ENCODE results near the gene OR1N2.

The OR1N2 gene, protein sequence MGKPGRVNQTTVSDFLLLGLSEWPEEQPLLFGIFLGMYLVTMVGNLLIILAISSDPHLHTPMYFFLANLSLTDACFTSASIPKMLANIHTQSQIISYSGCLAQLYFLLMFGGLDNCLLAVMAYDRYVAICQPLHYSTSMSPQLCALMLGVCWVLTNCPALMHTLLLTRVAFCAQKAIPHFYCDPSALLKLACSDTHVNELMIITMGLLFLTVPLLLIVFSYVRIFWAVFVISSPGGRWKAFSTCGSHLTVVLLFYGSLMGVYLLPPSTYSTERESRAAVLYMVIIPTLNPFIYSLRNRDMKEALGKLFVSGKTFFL

DNA sequence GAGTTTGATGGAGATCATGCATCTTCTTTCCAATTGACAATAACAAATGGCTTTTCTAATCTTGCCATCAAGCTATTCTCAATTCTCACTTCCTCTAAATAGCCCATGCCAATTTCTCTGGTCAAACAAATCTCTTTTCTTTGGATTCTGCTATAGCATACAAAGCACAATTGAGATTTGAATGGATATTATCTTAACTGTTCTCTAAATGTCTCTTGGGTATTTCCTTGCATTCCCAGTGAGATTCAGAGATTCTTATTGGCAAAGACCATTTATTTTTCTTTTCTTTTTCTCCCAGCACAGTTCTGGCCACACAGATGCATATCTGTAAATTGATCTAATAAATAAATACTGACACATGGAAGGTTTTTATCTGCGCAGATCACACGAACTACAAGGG is at the start of gene OR1N2:
OR1N2 (plus strand) TSS at position 301 of the 400 bp plus-strand sequence. CDS start 100 bp downstream, outside the sequence.
- TF ChIP-seq GATA2 (IDR thresholded peaks at IDR 0.05; ENCODE audit: low read depth, low read length) (no peak), GATA3 (IDR thresholded peaks at IDR 0.05; ENCODE audit: low read depth, low read length) (no peak)

DNA sequence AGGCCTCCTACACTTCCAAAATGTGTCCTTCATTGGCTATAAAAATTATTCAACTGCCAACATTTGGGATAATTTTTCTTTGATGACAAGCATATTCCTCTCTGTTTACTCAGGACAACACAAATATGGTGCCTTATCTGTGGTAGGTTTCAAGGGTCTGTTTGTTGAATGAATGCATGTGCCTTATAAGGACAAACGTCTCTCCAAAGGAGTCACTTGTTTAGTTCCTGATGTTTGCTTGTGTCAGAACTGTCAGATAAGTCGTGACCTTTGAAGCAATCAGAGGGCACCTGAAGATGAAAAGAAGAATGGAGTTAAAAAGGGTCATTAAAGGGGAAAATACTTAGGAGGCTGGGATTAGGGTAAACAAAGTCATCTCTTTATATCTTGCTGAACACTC is 45.9 kb upstream of the OR1N2 start:
- TF ChIP-seq GATA3 (IDR thresholded peaks at IDR 0.05; ENCODE audit: low read depth, low read length) (no peak), GATA2 (IDR thresholded peaks at IDR 0.05; ENCODE audit: low read depth, low read length) (no peak)

DNA sequence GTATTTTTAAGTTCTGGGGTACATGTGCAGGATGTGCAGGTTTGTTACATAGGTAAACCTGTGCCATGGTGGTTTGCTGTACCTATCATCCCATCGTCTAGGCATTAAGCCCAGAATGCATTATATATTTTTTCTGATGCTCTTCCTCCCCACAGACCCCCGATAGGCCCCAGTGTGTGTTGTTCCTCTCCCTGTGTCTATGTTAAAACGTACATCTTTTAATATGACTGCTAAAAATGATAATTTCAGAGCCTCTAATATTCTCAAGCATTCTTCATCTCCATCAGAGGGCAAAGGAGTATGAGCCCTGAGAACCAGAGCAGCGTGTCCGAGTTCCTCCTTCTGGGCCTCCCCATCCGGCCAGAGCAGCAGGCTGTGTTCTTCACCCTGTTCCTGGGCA is 42.4 kb upstream of the OR1N2 start, which contains the start of gene OR1J2:
OR1J2 (plus strand) TSS at position 301 of the 400 bp plus-strand sequence; CDS start at position 301, 0 bp downstream.
- no peak for TF ChIP-seq GATA3 (IDR thresholded peaks at IDR 0.05; ENCODE audit: low read depth, low read length)
- no peak for TF ChIP-seq GATA2 (IDR thresholded peaks at IDR 0.05; ENCODE audit: low read depth, low read length)

DNA sequence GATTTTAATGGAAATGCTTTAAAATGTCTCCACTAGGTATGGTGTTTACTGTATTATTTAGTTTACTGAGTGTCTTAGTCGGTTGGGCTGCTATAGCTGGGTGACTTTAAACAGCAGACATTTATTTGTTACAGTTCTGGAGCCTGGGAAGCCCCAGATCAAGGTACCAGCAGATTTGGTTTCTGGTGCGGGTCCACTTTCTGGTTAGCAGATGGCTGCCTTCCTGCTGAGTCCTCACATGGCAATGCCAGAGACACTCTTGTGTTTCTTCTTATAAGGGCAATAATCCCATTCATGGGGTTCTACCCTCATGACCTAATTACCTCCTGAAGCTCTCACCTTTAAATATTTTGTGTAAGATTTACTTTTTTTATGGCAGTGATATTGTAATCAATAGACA is 34.7 kb upstream of the OR1N2 start:
- TF ChIP-seq GATA3 (IDR thresholded peaks at IDR 0.05; ENCODE audit: low read depth, low read length) (no peak), GATA2 (IDR thresholded peaks at IDR 0.05; ENCODE audit: low read depth, low read length) (no peak)

DNA sequence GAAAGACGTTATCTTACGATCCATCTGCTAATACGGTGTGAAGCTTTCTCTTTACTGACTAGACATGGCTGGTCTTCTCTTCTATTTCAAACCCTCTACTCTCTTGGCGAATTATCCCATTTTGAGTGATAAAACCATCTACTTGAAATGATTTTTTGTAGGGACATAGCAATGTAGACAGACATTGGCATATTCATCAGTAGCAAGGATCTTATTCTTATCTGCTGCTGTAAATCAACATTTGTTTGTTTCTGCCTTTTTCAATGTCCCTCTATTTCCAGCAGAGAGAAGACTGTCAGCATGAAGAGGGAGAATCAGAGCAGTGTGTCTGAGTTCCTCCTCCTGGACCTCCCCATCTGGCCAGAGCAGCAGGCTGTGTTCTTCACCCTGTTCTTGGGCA is 34.1 kb upstream of the OR1N2 start, which contains the start of gene OR1J4:
OR1J4 (plus strand) TSS at position 301 of the 400 bp plus-strand sequence; CDS start at position 301, 0 bp downstream.
- no peak for TF ChIP-seq GATA3 (IDR thresholded peaks at IDR 0.05; ENCODE audit: low read depth, low read length)
- no peak for TF ChIP-seq GATA2 (IDR thresholded peaks at IDR 0.05; ENCODE audit: low read depth, low read length)

DNA sequence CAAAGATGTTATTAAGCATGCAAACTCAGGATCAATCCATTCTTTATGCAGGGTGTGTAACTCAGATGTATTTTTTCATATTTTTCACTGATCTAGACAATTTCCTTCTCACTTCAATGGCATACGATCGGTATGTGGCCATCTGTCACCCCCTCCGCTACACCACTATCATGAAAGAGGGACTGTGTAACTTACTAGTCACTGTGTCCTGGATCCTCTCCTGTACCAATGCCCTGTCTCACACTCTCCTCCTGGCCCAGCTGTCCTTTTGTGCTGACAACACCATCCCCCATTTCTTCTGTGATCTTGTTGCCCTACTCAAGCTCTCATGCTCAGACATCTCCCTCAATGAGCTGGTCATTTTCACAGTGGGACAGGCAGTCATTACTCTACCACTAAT is 33.5 kb upstream of the OR1N2 start:
- TF ChIP-seq GATA2 (IDR thresholded peaks at IDR 0.05; ENCODE audit: low read depth, low read length): no peak
- TF ChIP-seq GATA3 (IDR thresholded peaks at IDR 0.05; ENCODE audit: low read depth, low read length): no peak

DNA sequence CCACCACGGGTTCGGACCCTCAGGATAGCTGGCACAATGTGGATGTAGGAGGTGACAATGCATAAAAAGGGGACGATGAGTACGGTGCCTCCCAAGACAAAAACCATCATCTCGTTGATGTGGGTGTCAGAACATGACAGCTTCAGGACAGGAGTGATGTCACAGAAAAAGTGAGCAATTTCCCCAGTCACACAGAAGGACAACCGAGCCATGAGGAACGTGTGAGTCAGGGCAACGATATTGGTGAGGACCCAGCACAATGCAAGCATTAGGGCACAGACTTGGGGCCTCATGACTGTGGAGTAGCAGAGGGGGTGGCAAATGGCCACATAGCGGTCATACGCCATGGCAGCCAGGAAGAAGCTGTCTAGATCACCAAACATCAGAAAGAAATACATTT is 26.3 kb upstream of the OR1N2 start:
- TF ChIP-seq GATA2 (IDR thresholded peaks at IDR 0.05; ENCODE audit: low read depth, low read length) (no peak), GATA3 (IDR thresholded peaks at IDR 0.05; ENCODE audit: low read depth, low read length) (no peak)

DNA sequence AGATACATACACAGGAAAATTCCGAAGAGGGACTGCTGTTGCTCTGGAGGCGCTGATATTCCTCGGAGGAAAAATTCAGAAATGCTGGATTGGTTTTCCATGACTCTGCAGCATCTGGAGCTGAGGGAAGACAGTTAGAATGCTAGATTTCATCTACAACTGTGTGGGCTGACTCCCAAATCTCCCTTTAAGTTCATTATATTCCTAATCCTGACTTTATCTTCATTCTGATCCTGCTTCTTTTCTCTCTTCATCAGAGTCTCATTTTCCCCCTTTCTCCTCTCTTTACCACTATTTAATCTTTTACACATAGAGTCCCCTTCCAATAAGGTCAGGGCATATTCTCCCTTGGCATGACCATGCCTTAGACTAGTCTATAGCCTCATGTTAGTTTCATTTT is 25.7 kb upstream of the OR1N2 start, which contains the start of gene OR1N1:
OR1N1 (minus strand) TSS at position 101 of the 400 bp plus-strand sequence; CDS start at position 101, 0 bp downstream.
- TF ChIP-seq GATA3 (IDR thresholded peaks at IDR 0.05; ENCODE audit: low read depth, low read length) (no peak), GATA2 (IDR thresholded peaks at IDR 0.05; ENCODE audit: low read depth, low read length) (no peak)

DNA sequence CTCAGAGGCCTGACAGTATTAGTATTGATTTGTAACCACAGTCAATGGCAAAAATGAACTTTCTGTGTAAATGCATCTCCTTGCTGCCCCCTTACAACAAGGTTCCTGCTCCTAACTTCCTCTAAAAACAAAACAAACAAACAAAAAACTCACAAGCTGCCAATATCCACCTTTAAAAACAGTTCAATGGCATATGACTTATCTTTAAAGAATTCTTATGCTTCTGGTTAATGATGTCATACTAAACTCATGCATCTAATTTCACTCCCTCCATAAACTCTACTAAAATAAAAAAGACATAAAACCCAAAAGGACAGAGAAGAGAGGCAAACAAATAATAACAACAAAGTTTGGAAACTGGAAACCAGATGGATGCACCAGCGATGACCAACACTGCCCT is 16.8 kb upstream of the OR1N2 start:
- TF ChIP-seq GATA2 (IDR thresholded peaks at IDR 0.05; ENCODE audit: low read depth, low read length): no peak
- TF ChIP-seq GATA3 (IDR thresholded peaks at IDR 0.05; ENCODE audit: low read depth, low read length): no peak

DNA sequence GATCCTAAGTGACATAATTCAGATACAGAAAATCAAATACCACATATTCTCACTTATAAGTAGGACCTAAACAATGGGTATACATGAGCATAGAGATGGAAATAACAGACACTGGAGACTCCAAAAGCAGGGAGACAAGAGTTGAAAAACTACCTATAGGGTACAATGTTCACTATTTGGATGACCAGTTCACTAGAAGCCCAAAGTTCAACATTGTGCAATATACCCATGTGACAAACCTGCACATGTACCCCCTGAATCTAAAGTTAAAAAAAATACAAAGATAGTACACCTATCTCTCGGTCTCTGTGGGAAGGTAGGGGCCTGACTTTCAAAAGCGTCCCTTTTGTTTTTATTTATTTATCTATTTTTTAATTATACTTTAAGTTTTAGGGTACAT is 14.2 kb upstream of the OR1N2 start:
- TF ChIP-seq GATA2 (IDR thresholded peaks at IDR 0.05; ENCODE audit: low read depth, low read length) (no peak), GATA3 (IDR thresholded peaks at IDR 0.05; ENCODE audit: low read depth, low read length) (no peak)

DNA sequence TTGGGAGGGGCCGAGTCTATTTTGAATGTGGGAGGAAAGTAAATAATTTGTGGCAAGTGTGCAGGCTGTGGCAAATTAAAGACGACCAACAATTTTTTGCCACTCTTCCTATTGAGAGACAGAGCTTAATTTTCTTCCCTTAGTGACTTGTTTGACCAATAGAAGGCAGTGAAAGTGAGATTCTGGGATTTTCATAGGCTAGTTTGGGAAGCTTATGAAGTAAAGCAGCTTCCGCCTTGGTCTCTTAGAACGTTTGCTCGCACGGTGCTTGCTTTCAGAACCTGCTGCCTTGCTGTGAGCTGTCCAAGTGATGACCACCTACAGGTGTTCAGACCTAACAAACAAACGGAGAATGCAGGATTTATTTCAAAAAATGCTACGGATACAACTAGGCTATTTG is 6.7 kb upstream of the OR1N2 start:
- TF ChIP-seq GATA3 (IDR thresholded peaks at IDR 0.05; ENCODE audit: low read depth, low read length): no peak
- no peak for TF ChIP-seq GATA2 (IDR thresholded peaks at IDR 0.05; ENCODE audit: low read depth, low read length)

DNA sequence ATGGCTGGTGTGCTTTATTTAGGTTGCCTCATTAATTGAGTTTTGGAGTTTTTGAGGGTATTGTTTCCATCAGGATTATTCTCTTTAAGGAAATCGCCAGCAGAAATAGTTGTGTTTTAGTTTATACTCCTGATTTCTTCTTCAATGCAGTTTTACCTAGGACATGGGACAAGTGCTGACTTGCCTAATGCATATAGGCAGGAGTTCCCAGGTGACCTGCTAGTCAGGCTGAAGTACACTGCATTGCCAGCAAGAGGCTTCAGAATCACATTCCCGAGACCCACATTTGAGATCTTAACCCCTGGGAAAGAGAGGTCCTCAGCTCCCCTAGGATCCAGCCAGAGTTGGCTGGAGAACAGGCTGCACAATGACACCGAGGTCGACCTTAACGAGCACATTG is 1.5 kb upstream of the OR1N2 start:
- TF ChIP-seq GATA3 (IDR thresholded peaks at IDR 0.05; ENCODE audit: low read depth, low read length) (no peak), GATA2 (IDR thresholded peaks at IDR 0.05; ENCODE audit: low read depth, low read length) (no peak)

DNA sequence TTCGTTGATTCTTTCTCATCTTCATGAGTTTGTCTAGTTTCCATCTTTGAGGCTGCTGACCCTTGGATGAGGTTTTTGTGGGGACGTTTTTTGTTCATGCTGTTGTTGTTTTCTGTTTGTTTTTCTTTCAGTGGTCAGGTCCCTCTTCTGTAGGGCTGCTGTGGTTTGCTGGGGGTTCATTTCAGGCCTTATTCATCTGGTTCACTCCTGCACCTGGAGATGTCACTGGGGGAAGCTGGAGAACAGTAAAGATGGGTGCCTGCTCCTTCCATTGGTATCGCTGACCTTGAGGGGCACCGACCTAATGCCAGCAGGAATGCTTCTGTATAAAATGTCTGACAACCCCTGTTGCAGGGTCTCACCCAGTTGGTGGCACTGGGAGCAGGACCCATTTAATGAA is 8.5 kb downstream of the OR1N2 start:
- TF ChIP-seq GATA3 (IDR thresholded peaks at IDR 0.05; ENCODE audit: low read depth, low read length) (no peak), GATA2 (IDR thresholded peaks at IDR 0.05; ENCODE audit: low read depth, low read length) (no peak)

DNA sequence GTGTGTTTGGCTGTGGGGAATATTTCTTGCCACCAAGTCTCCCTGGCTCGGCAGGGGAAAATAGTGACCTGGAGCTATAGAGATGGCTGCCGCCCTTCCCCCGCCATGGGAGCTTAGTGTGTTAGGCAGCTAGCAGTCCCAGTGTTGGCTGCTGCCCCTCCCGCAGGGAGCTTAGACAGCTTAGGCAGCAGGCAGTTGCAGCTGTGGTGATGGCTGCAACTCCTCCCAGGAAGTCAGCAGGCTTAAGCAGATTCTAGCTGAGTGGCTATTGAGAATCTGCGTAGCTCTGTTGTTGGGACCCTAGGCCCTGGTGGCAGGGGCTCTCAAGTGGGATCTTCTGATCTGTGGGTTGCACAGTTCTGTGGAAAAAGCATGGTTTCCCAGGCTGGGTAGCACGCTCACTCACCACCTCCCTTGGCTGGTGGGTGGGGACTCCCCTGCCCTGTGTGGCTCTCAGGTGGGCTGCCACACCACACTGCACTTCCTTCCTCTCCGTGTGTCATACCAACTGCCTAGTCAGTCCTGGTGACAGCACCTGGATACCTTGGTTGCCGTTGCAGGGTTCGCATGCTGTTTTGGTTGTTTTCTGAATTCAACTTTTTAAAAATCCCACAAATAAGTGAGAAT is 9.3 kb downstream of the OR1N2 start:
- TF ChIP-seq GATA3 (IDR thresholded peaks at IDR 0.05; ENCODE audit: low read depth, low read length): no peak
- no peak for TF ChIP-seq GATA2 (IDR thresholded peaks at IDR 0.05; ENCODE audit: low read depth, low read length)

DNA sequence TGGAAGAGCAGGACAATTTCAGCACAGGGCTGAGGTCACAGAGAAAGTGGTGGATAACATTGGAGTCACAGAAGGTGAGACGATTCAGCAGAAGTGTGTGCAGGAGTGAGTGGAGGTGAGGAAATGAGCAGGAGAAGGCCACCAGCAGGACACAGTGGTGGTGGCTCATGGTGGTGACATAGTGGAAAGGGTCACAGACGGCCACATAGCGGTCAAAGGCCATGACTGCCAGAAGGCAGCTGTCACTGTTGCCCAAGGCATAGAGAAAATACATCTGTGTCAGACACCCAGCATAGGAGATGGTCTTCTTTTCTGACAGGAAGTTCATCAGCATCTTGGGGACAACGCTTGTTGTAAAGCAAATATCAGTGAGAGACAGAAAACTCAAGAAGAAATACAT is 15.0 kb downstream of the OR1N2 start:
- TF ChIP-seq GATA2 (IDR thresholded peaks at IDR 0.05; ENCODE audit: low read depth, low read length): no peak
- TF ChIP-seq GATA3 (IDR thresholded peaks at IDR 0.05; ENCODE audit: low read depth, low read length): no peak

Measured in SH-SY5Y (cell line).